Tibial nerve (tissue), 4 donors: ENCODE results near the gene SLC5A10. TPM values are rescaled to one million over a fixed set of nuclear protein-coding genes. Genes with fewer than 3 reads are reported as not detected.
"Not testable (repeated sequence)": the region's sequence is repeated elsewhere in the genome, so short reads cannot be mapped to it uniquely, and the experiment has no call there.

ENCODE experiments used
- DNase-seq, 2 donors: peaks; one replicate each; pipeline ENCODE4 v3.0.0-alpha.2; 2019; ENCODE audit warnings: low spot score in 2 of 2
- H3K27ac ChIP-seq, 4 donors: fragments of 200-600 bp; sonication (generic) in 3 of 4; one replicate each; pipeline ENCODE4 v1.5.1; 2017 to 2019; ENCODE audit warnings: mild to moderate bottlenecking in 1 of 4
- H3K27me3 ChIP-seq, 2 donors: fragments of 200-600 bp; sonication (generic) in 1 of 2; one replicate each; pipeline versions ENCODE4 v1.5.1 to v1.6.0; 2017 to 2019
- H3K36me3 ChIP-seq, 3 donors: fragments of 200-600 bp; sonication (generic); one replicate each; pipeline ENCODE4 v1.5.1; 2018 to 2019
- H3K4me1 ChIP-seq, 4 donors: fragments of 200-600 bp; sonication (generic) in 3 of 4; one replicate each; pipeline ENCODE4 v1.5.1; 2017 to 2019
- H3K4me3 ChIP-seq, 4 donors: fragments of 200-600 bp; sonication (generic) in 3 of 4; one replicate each; pipeline ENCODE4 v1.5.1; 2017 to 2019; ENCODE audit warnings: mild to moderate bottlenecking in 1 of 4, moderate library complexity in 1 of 4
- H3K9me3 ChIP-seq, 4 donors: fragments of 200-600 bp; sonication (generic) in 3 of 4; one replicate each; pipeline ENCODE4 v1.5.1; 2017 to 2019
- whole genome bisulfite sequencing, 2 donors: methylation state at CpG; one replicate each; pipeline ENCODE4 v1.1.5; 2018; 5-methylcytosine and 5-hydroxymethylcytosine counted together
- total RNA-seq, 4 donors: library from RNA; depleted of rRNA; stranded (reverse); fragments of >200 nt; gene quantifications; one replicate each; pipeline ENCODE4 v1.1.0, GENCODE V29; 2016
- TF ChIP-seq, protein P1 (sequence below), 5 experiments: fragments of 200-600 bp in 3 of 5; fragments of 450-650 bp in 2 of 5; sonication (generic) in 3 of 5; IDR thresholded peaks; one replicate each; pipeline ENCODE4 v1.5.1; 2016 to 2019; ENCODE audit warnings: antibody characterized with exemption in 5 of 5, mild to moderate bottlenecking in 3 of 5, moderate library complexity in 2 of 5

The SLC5A10 gene
- total RNA-seq, 4 donors from 2014 or later, result not detected

DNA sequence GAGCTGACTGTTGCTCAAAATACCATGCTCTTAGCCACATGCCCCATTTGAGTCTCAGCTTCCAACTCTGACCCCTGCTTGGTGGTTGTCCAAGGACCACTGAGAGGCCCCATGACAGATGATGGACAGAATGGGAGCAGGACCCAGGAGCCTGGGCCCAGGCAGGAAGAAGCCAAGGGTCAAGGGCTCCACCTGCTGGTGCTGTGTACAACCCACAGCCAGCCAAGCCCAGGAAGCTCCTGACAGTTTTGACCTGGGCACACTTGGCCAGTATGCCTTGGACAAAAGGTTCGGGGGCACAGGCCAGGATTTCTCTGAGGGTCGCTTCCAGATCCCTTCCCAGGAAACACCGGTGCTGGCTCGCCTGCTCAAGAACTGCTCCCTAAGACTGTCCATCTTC is 79.8 kb downstream of the SLC5A10 start:
- peak in 1 of 2 donors; percentile 14 for DNase-seq
- WGBS, 2 donors, result no CpG with 5 or more reads among the region's 4 CpGs
- H3K4me3 ChIP-seq, H3K36me3 ChIP-seq, H3K27ac ChIP-seq, H3K4me1 ChIP-seq, H3K9me3 ChIP-seq, H3K27me3 ChIP-seq: not testable (repeated sequence)
- TF ChIP-seq, protein P1, sequence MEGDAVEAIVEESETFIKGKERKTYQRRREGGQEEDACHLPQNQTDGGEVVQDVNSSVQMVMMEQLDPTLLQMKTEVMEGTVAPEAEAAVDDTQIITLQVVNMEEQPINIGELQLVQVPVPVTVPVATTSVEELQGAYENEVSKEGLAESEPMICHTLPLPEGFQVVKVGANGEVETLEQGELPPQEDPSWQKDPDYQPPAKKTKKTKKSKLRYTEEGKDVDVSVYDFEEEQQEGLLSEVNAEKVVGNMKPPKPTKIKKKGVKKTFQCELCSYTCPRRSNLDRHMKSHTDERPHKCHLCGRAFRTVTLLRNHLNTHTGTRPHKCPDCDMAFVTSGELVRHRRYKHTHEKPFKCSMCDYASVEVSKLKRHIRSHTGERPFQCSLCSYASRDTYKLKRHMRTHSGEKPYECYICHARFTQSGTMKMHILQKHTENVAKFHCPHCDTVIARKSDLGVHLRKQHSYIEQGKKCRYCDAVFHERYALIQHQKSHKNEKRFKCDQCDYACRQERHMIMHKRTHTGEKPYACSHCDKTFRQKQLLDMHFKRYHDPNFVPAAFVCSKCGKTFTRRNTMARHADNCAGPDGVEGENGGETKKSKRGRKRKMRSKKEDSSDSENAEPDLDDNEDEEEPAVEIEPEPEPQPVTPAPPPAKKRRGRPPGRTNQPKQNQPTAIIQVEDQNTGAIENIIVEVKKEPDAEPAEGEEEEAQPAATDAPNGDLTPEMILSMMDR (IDR thresholded peaks at IDR 0.05), result peak in 3 of 5 experiments; percentile 17 to 32 (median 20)

DNA sequence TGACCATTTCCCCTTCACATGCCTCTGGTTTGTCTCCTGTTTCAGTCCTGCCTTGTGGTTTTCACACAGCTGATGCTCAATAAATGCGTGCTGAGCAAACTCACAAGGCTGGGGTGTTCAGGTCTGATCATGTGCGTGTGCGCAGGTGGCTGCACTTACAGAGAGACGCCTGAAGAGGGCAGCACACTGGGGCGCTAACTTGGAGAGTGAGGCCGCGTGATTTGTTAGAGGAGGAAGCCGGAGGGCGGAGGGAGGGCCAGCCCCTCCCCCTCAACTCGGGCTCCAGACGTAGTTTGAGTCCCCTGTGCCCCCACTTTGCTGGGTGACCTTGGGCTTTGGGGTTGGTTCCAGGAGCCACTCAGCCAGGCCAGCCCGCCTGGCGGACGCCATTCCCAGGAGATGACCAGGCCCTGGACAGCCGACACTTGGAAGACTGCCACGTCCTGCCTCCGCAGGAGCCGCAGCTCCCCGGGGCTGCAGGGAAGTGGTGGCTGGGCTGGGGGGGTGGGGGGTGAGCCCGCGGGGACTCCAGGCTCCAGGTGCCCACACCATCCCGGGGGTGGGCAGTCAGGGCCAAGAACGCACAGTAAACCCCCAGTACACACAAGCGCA is 80.5 kb downstream of the SLC5A10 start:
- no CpG with 5 or more reads among the region's 24 CpGs for WGBS, 2 donors
- DNase-seq, H3K4me3 ChIP-seq, H3K36me3 ChIP-seq, H3K27me3 ChIP-seq, H3K27ac ChIP-seq, H3K9me3 ChIP-seq, H3K4me1 ChIP-seq: not testable (repeated sequence)

GRCh38 chr17:19036186-19036585 is 84.2 kb downstream of the SLC5A10 start:
- WGBS, 2 donors, result no CpG with 5 or more reads among the region's 6 CpGs
- H3K9me3 ChIP-seq, H3K27me3 ChIP-seq, H3K4me1 ChIP-seq, H3K4me3 ChIP-seq, H3K27ac ChIP-seq, H3K36me3 ChIP-seq, DNase-seq: not testable (repeated sequence)

GRCh38 chr17:19037547-19037946 is 85.6 kb downstream of the SLC5A10 start:
- DNase-seq, H3K27ac ChIP-seq, H3K4me1 ChIP-seq, H3K27me3 ChIP-seq, H3K4me3 ChIP-seq, H3K36me3 ChIP-seq, H3K9me3 ChIP-seq: not testable (repeated sequence)
- no CpG with 5 or more reads among the region's 6 CpGs for WGBS, 2 donors

GRCh38 chr17:19038007-19038406 is 86.0 kb downstream of the SLC5A10 start:
- not testable (repeated sequence) for H3K27ac ChIP-seq, H3K4me3 ChIP-seq, H3K9me3 ChIP-seq, H3K36me3 ChIP-seq, H3K27me3 ChIP-seq, H3K4me1 ChIP-seq, DNase-seq
- WGBS, 2 donors, result no CpG with 5 or more reads among the region's 17 CpGs

DNA sequence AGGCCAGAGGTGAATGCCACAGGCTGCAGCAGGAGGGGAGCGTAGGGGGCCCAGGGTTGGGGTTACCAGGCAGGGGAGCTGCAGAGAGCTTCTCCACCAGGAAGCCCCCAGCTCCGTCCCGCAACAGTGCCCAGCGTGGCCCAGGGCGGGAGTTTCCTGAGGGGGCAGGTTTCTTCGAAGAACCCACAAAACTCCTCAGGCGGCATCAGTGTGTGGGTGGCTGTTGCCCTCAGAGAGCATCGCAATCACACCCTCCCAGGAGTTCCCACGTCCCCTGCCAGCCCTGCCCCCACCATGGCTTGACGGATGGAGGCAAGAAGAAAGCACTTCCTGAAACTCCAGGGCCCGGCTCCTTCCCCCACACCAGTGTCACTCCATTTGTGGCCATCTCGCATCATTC is 86.8 kb downstream of the SLC5A10 start:
- H3K27ac ChIP-seq, H3K9me3 ChIP-seq, H3K36me3 ChIP-seq, H3K27me3 ChIP-seq, H3K4me1 ChIP-seq, DNase-seq, H3K4me3 ChIP-seq: not testable (repeated sequence)
- no CpG with 5 or more reads among the region's 12 CpGs for WGBS, 2 donors

- H3K27me3 ChIP-seq, H3K4me1 ChIP-seq, DNase-seq, H3K4me3 ChIP-seq, H3K9me3 ChIP-seq, H3K27ac ChIP-seq, H3K36me3 ChIP-seq: not testable (repeated sequence)
- no CpG with 5 or more reads among the region's 9 CpGs for WGBS, 2 donors
Observed at GRCh38 chr17:19040350-19040749, 88.4 kb downstream of the SLC5A10 start.

GRCh38 chr17:19041871-19042270 is 89.9 kb downstream of the SLC5A10 start:
- no CpG with 5 or more reads among the region's 10 CpGs for WGBS, 2 donors
- H3K27ac ChIP-seq, result not testable (repeated sequence)

DNA sequence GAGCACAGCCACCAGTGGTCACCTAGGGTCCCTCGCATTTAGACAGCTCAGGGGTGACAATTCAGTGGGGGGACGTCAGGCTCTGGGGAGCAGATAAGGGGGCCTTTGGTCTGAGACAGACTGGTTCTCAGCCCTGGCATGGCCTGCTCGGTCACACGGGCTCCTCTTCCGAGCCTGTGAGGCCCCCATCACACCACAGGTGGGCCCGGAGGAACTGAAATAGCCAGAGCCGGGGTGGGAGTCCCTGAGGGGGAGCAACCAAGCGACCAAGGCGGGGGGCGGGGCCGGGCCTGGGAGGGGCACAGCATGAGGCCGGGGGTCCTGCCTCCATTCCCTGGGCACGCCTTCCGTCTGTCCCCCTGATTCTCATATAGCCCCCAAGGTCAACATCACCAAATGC is 90.4 kb downstream of the SLC5A10 start:
- no CpG with 5 or more reads among the region's 14 CpGs for WGBS, 2 donors
- DNase-seq, H3K9me3 ChIP-seq, H3K36me3 ChIP-seq, H3K27ac ChIP-seq, H3K4me3 ChIP-seq, H3K27me3 ChIP-seq, H3K4me1 ChIP-seq: not testable (repeated sequence)

More at GRCh38 chr17:19041871-19042270, 89.9 kb downstream of the SLC5A10 start:
- not testable (repeated sequence) for H3K36me3 ChIP-seq, H3K4me1 ChIP-seq, H3K4me3 ChIP-seq, H3K9me3 ChIP-seq, DNase-seq, H3K27me3 ChIP-seq

GRCh38 chr17:19043032-19043431 is 91.1 kb downstream of the SLC5A10 start:
- no CpG with 5 or more reads among the region's 8 CpGs for WGBS, 2 donors
- H3K27me3 ChIP-seq, H3K36me3 ChIP-seq, DNase-seq, H3K9me3 ChIP-seq, H3K4me1 ChIP-seq, H3K27ac ChIP-seq, H3K4me3 ChIP-seq: not testable (repeated sequence)

- DNase-seq, H3K27me3 ChIP-seq, H3K27ac ChIP-seq, H3K4me3 ChIP-seq, H3K36me3 ChIP-seq, H3K9me3 ChIP-seq, H3K4me1 ChIP-seq: not testable (repeated sequence)
- WGBS, 2 donors, result no CpG with 5 or more reads among the region's 9 CpGs
Observed at GRCh38 chr17:19044643-19045042, 92.7 kb downstream of the SLC5A10 start.

DNA sequence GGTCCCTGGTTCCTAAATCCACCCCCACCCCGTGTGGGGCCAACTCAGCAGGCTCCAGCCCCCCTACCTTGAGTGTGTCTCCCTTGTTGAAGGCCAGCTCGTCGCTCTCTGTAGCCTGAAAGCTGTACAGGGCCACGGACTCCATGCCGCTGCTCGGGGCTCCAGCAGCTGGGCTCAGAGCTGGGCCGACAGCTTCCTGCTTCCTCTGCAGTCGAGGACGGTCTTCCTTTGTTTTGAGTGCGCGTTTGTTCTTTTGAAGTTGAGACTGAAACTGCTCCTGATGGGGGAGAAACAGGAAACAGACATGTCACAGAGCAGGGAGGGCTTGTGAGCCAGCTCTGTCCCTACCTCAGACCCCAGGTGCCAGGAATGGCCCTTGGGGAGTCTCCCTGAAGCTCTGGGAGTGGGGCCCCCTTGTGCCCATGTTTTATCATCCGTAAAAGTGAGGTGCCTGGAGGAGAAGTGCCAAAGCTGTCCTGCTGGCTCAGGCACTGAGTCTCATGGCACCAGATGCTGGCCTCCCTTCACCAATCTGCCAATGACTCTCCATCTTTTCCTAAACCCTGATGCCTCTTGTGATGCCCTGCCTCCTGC is 94.9 kb downstream of the SLC5A10 start, which contains the start of gene GRAP:
GRAP (minus strand) TSS at position 176 of the 594 bp plus-strand sequence; CDS start at position 145, 31 bp downstream.
- H3K36me3 ChIP-seq, H3K27ac ChIP-seq, H3K27me3 ChIP-seq, H3K4me3 ChIP-seq, H3K4me1 ChIP-seq, H3K9me3 ChIP-seq, DNase-seq: not testable (repeated sequence)
- WGBS, 2 donors, result no CpG with 5 or more reads among the region's 12 CpGs

DNA sequence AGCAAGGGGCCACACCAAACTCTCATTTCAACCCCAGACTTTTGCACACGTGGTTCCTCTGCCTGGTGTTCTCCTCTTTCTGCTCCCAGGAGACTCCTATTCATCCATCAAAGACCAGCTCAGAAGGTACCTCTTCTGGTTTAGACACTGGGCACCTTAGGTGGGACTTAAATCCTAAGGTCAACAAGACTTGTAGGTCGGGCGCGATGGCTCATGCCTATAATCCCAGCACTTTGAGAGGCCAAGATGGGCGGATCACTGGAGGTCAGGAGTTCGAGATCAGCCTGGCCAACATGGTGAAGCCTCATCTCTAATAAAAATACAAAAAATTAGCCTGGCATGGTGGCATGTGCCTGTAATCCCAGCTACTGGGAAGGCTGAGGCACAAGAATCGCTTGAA is 95.5 kb downstream of the SLC5A10 start:
- WGBS, 2 donors, result 85 to 96% methylated on average over 4 to 5 of the region's 7 CpGs
- DNase-seq, H3K9me3 ChIP-seq, H3K4me3 ChIP-seq, H3K27me3 ChIP-seq, H3K27ac ChIP-seq, H3K4me1 ChIP-seq, H3K36me3 ChIP-seq: not testable (repeated sequence)
